Choroid plexus epithelial cell (primary cell): ENCODE data around the gene TMEM131.
"Not testable (repeated sequence)": the region's sequence is repeated elsewhere in the genome, so short reads cannot be mapped to it uniquely, and the experiment has no call there.

Source experiments
- DNase-seq: peaks from one replicate; pipeline ENCODE4 v3.0.0-alpha.2; 2010; ENCODE audit warnings: low read depth
- H3K4me3 ChIP-seq: 2 replicates; pipeline ENCODE4 v1.5.1; 2011; ENCODE audit warnings: low read depth, mild to moderate bottlenecking, control low read depth, low read length, moderate library complexity
- TF ChIP-seq, protein P1 (sequence below): conservative IDR thresholded peaks from 2 replicates; pipeline ENCODE4 v1.5.1; 2011; ENCODE audit warnings: low read depth, mild to moderate bottlenecking, control low read depth, inconsistent platforms, low read length, moderate library complexity

Gene TMEM131

DNA sequence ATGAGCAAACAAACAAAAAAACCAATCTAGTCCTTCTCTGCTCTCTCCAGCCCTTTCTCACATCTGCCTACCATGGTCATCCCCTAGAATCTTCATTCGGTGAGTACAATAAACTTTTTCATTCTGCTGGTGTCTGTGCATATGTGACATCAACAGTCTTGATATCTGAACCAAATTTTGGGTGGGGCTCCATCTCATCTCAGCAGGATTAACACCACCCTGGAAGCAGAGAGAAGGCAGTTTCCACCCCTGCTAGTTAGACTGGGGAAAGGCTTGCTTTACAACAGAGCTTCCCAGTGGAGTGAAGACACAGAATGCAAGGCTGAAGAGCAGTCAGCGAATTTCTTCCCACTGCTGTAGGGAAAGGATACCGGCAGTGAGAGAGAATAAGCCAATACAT is 116.9 kb downstream of the TMEM131 start:
- no peak for DNase-seq
- H3K4me3 ChIP-seq: no peak overlapping the region
- TF ChIP-seq, protein P1, sequence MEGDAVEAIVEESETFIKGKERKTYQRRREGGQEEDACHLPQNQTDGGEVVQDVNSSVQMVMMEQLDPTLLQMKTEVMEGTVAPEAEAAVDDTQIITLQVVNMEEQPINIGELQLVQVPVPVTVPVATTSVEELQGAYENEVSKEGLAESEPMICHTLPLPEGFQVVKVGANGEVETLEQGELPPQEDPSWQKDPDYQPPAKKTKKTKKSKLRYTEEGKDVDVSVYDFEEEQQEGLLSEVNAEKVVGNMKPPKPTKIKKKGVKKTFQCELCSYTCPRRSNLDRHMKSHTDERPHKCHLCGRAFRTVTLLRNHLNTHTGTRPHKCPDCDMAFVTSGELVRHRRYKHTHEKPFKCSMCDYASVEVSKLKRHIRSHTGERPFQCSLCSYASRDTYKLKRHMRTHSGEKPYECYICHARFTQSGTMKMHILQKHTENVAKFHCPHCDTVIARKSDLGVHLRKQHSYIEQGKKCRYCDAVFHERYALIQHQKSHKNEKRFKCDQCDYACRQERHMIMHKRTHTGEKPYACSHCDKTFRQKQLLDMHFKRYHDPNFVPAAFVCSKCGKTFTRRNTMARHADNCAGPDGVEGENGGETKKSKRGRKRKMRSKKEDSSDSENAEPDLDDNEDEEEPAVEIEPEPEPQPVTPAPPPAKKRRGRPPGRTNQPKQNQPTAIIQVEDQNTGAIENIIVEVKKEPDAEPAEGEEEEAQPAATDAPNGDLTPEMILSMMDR: no peak

DNA sequence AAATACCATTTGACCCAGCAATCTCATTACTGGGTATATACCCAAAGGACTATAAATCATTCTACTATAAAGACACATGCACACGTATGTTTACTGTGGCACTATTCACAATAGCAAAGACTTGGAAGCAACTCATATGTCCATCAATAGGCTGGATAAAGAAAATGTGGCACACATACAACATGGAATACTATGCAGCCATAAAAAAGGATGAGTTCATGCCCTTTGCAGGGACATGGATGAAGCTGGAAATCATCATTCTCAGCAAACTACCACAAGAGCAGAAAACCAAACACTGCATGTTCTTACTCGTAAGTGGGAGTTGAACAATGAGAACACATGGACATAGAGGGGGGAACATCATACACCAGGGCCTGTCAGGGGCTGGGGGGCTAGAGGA is 117.4 kb downstream of the TMEM131 start:
- not testable (repeated sequence) for H3K4me3 ChIP-seq, DNase-seq

DNA sequence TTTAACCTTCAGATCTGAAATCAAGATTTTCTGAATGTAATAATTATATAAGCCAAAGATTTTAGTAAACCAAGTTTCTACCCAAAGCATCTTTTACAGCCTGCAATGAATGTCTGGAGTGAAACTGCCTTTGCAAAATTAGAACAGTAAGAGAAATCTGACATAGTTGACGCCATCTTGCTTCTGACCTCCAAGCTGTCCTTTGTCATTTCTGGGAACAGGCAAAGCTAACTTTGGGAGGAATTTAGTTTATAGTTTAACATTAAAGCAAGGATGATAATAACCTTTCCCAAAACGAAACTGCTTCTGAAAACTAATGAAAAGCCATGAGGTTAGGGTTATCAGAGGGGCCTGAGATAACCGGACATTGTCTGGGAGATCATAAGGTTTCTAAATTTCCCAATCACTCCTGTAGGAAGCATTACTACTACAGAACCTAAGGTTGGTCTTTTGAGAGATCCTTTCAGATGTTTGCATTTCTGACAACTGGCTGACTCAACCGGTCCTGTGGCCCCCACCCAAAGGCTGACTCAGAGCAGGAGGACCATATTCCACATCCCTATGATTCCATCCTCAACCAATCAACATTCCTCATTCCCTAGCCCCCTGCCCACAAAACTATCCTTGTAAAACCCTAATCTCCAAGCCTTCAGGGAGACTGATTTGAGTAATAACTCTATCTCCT is 124.5 kb downstream of the TMEM131 start:
- TF ChIP-seq, protein P1: no peak
- H3K4me3 ChIP-seq: no peak overlapping the region
- DNase-seq: peak; percentile 43

DNA sequence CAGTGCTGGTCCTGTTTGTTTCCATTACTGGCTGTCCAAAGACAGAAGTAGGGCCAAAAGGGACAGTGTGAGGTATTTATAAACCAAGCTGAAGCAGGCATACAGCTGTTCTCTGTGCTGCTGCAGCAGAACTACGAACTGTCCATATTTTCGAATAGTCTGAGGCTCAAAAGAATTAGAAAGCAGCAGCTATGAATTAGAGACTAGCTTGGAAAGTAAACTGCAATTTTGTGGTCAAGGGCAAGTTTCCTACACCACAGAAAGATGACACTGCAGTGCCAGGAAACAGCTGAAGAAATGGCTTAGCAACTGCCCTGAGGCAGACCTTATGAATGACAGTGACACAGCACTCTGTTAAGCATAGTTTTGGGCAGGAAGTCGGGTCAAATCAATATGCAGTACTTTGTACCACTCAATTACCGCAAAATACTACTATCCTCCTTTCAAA is 125.3 kb downstream of the TMEM131 start:
- no peak overlapping the region for H3K4me3 ChIP-seq
- TF ChIP-seq, protein P1: no peak
- DNase-seq: peak; percentile 89

DNA sequence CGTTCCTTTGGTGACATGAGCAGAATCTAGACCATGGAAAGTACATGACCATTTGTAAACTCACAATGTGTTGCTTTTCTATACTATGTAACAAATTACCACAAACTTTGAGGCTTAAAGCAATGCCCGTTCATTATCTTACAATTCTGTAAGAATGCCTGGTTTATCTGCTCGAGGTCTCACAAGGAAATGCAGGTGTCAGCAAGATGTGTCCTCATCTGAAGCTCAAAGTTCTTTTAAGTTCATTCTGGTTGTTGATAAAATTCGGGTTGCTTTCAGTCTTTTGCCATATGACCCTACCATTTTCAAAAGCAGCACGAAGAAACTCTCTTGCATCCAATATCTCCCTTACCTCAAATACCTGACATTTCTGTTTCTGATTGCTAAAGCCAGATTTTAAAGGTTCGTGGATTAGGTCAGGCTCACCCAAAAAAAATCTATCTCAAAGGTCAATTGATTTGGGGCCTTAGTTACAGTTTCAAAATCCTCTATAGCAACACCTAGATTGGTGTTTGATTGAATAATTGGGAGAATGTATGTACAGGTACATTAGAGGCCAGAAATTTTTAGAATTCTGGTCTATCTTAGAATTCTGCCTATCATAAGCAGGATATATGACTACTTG is 125.9 kb downstream of the TMEM131 start:
- no peak for DNase-seq
- H3K4me3 ChIP-seq: no peak overlapping the region
- TF ChIP-seq, protein P1: no peak

DNA sequence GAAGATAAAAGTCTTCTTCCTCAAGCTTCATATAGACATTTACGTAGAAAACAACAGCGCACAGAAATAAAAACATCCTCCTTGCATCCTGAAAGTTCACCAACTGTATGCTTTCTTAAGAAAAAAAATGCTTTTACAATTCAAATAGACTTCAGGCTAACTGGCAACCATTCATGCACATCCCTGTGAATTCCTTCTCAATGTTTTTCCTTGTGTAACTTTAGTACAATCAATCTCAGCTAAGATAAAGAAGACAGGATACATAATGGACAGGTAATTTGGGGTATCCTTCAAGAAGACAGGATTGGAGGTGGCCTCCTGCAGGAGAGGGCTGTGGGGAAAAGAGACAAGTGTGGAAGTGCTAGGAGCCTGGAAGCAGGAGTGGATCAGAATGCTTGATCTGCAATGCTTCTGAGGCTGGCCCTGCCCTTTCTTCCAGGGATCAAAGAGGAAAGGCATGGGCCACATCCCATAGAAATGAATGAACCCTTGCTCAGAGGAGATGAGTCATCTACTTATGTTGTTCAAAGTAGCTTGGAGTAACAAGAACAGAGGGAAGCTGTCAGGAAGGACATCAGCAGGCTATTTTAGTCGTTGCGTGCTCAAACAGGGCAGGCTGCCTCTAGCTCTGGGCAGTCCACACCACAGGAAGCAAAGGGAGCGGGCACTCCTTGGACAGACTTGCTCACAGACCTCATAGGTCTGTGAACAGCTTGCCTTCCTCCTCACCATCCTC is 126.6 kb downstream of the TMEM131 start:
- H3K4me3 ChIP-seq: no peak overlapping the region
- TF ChIP-seq, protein P1: no peak
- DNase-seq: peak; percentile 84

DNA sequence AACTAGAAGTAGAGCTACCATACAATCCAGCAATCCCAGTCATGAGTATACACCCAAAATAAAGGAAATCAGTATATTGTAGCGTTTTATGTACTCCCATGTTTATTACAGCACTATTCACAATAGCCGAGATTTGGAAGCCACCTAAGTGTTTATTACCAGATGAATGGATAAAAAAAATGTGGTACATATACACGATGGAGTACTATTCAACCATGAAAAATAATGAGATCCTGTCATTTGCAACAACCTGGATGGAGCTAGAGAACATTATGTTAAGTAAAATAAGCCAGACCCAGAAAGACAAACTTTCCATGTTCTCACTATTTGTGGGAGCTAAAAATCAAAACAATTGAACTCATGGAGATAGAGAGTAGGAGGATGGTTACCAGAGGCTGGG is 131.9 kb downstream of the TMEM131 start:
- no peak for DNase-seq
- H3K4me3 ChIP-seq: no peak overlapping the region
- TF ChIP-seq, protein P1: no peak
